GM20000 (cell line): ENCODE measurements around the gene PSD.
A peak's percentile ranks its signal among the peaks of the same experiment; 100 is the strongest.

Experiments used
- DNase-seq: peaks from one replicate; pipeline ENCODE4 v3.0.0; 2012; ENCODE audit warnings: low spot score
- TF ChIP-seq, protein P1 (sequence below): IDR thresholded peaks from 2 replicates; pipeline ENCODE4 v1.5.1; 2012; ENCODE audit warnings: mild to moderate bottlenecking, control low read depth; ENCODE audit errors: extremely low read depth, missing control alignments

PSD gene

DNA sequence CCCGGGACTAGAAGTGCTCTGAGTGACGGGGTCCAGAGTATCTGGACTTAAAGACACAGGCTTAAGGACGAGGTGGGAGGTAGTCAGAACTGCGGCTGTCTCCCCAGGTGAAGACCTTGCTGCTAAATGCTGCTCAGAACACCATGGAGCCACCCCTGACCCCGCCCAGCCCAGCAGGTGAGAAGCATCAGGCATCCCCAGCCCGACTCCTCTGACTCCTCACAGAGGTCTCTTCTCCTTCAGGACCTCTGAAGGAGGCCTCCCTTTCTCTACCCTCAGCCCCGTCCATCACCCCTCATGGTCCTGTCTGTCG is 17.3 kb downstream of the PSD start:
- TF ChIP-seq, protein P1, sequence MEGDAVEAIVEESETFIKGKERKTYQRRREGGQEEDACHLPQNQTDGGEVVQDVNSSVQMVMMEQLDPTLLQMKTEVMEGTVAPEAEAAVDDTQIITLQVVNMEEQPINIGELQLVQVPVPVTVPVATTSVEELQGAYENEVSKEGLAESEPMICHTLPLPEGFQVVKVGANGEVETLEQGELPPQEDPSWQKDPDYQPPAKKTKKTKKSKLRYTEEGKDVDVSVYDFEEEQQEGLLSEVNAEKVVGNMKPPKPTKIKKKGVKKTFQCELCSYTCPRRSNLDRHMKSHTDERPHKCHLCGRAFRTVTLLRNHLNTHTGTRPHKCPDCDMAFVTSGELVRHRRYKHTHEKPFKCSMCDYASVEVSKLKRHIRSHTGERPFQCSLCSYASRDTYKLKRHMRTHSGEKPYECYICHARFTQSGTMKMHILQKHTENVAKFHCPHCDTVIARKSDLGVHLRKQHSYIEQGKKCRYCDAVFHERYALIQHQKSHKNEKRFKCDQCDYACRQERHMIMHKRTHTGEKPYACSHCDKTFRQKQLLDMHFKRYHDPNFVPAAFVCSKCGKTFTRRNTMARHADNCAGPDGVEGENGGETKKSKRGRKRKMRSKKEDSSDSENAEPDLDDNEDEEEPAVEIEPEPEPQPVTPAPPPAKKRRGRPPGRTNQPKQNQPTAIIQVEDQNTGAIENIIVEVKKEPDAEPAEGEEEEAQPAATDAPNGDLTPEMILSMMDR, result no peak
- no peak for DNase-seq

DNA sequence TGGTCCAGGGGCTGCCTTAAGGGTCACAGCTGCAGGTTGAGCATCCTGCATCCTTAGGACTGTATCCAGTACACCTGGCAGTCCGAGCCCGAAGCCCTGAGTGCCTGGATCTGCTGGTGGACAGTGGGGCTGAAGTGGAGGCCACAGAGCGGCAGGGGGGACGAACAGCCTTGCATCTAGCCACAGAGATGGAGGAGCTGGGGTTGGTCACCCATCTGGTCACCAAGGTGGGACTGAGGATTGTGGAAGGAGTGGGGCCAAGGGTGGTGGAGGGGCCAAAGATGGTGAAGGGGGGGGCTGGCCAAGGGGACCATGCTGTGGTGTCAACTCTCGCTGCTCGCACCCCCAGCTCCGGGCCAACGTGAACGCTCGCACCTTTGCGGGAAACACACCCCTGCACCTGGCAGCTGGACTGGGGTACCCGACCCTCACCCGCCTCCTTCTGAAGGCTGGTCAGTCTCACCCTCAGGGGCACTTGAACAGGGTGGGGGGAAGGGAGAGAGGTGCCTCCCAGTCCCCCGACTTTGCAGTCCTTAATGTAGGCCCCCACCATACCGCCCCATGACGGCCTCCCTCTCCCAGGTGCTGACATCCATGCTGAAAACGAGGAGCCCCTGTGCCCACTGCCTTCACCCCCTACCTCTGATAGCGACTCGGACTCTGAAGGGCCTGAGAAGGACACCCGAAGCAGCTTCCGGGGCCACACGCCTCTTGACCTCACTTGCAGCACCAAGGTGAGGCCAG is 17.8 kb downstream of the PSD start:
- TF ChIP-seq, protein P1, result no peak
- no peak for DNase-seq

DNA sequence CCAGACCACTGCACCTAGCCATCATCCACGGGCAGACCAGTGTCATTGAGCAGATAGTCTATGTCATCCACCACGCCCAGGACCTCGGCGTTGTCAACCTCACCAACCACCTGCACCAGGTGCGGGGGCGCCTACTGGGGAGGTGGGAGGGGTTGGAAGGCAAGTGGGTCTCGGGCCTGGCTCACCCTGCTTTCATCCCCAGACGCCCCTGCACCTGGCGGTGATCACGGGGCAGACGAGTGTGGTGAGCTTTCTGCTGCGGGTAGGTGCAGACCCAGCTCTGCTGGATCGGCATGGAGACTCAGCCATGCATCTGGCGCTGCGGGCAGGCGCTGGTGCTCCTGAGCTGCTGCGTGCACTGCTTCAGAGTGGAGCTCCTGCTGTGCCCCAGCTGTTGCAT is 18.5 kb downstream of the PSD start:
- TF ChIP-seq, protein P1, result no peak
- DNase-seq, result no peak

DNA sequence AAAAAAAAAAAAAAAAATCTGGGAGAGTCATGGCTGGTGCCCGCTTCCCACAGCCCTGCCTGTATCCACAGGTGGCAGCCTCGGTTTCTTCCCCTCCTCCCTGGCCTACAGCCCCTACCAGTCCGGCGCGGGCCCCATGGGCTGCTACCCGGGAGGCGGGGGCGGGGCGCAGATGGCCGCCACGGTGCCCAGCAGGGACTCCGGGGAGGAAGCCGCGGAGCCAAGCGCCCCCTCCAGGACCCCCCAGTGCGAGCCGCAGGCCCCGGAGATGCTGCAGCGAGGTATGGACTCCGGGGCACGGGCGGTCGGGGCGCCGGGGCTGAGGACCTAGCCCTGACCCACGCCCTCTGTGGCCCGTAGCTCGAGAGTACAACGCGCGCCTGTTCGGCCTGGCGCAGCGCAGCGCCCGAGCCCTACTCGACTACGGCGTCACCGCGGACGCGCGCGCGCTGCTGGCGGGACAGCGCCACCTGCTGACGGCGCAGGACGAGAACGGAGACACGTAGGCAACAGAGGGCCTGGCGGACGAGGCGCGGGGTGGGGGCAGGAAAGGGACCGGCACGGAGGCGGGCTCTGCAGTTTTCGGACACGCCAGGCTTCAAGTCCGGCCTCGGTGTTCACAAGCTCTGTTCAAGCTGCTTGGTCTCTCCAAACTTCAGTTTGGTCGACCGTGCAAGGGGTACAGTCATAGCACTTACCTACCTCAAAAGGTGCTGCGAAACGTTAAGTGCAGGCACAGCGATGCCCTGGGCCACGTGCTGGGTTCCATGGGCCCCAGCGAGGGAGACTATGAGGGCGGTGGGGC is 19.2 kb downstream of the PSD start:
- peak; percentile 93 for DNase-seq

DNA sequence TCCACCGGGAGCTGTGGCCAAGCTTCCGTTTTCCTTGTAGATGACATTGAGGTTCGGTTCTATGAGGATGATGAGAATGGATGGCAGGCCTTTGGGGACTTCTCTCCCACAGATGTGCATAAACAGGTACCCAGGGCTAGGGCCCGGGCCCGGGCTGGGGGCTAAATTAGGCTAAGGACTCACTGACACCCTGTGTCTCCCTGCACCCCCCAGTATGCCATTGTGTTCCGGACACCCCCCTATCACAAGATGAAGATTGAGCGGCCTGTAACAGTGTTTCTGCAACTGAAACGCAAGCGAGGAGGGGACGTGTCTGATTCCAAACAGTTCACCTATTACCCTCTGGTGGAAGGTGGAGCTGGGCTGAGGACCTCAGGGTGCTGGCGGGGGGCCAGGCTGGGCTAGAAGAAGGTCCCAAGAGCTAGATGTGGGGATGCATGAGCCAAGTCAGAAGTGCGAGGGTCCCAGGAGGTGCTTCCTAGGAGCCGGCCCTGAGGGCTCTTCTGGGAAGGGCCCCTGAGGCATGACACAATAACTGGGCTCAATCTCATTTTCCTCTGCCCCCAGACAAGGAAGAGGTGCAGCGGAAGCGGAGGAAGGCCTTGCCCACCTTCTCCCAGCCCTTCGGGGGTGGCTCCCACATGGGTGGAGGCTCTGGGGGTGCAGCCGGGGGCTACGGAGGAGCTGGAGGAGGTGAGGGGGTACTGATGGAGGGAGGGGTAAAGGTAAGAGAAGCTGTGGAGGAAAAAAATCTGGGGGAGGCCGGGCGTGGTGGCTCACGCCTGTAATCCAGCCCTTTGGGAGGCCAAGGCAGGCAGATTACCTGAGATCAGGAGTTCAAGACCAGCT is 20.2 kb downstream of the PSD start:
- TF ChIP-seq, protein P1, result no peak
- DNase-seq, result no peak

More for the DNA sequence above, 19.2 kb downstream of the PSD start:
- TF ChIP-seq, protein P1, result peak; percentile 99

DNA sequence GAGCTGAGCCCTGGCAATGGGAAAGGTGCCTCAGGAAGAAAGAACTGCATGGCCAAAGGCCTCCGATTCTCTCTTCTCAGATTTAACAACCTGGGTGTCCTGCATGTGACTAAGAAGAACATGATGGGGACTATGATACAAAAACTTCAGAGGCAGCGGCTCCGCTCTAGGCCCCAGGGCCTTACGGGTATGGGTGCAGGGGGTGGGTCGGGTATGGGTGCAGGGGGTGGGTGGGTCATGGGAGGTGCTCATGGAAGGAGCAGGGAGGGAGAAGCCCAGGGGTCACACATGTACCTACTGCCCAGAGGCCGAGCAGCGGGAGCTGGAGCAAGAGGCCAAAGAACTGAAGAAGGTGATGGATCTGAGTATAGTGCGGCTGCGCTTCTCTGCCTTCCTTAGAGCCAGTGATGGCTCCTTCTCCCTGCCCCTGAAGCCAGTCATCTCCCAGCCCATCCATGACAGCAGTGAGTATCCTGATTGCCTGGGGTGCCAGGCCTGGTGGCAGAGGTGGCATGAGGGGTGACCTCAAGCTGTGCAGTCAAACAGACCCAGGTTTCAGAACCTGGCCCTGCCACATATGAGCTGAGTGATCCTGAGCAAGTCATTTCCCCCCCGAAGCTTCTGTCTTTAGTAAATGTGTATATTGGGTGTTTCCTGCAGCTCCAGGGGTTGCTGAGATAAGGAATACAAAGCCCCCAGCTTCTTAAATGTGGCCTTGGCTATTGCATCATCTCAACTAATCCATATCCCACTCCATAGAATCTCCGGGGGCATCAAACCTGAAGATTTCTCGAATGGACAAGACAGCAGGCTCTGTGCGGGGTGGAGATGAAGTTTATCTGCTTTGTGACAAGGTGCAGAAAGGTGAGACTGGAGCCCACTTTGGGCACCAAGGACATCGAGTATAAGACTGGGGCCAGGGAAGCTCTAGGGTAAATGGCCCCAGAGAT is 21.1 kb downstream of the PSD start:
- TF ChIP-seq, protein P1, result no peak
- DNase-seq, result no peak
